Transverse colon (tissue), 4 donors: Measurements from ENCODE around the gene CCDC61. TPM values are rescaled to one million over a fixed set of nuclear protein-coding genes. Genes with fewer than 3 reads are reported as not detected.

Experiments
- DNase-seq: peaks from one replicate; pipeline ENCODE4 v3.0.0-alpha.2; 2019
- H3K27ac ChIP-seq, 4 donors: fragments of 200-600 bp; sonication (generic); 2 replicates each; pipeline ENCODE4 v1.5.1; 2016 to 2018; ENCODE audit warnings: inconsistent platforms in 4 of 4
- H3K27me3 ChIP-seq: fragments of 200-600 bp; sonication (generic); 2 replicates; pipeline ENCODE4 v1.5.1; 2017; ENCODE audit warnings: inconsistent platforms
- H3K36me3 ChIP-seq, 4 donors: fragments of 200-600 bp; sonication (generic); 2 replicates each; pipeline ENCODE4 v1.5.1; 2017 to 2019; ENCODE audit warnings: inconsistent platforms in 4 of 4
- H3K4me1 ChIP-seq, 4 donors: fragments of 200-600 bp; sonication (generic); 2 replicates each; pipeline ENCODE4 v1.5.1; 2017 to 2020; ENCODE audit warnings: inconsistent platforms in 4 of 4
- H3K4me3 ChIP-seq, 4 donors: fragments of 200-600 bp; sonication (generic); 1 replicate in 1 of 4; 2 replicates in 3 of 4; pipeline versions ENCODE4 v1.5.1 to v1.6.1; 2017 to 2019; ENCODE audit warnings: inconsistent platforms in 4 of 4
- H3K9me3 ChIP-seq, 2 donors: fragments of 200-600 bp; sonication (generic); 2 replicates each; pipeline ENCODE4 v1.5.1; 2017 to 2019; ENCODE audit warnings: inconsistent platforms in 2 of 2
- CTCF ChIP-seq, 5 experiments: fragments of 200-600 bp in 3 of 5; fragments of 450-650 bp in 2 of 5; sonication (generic) in 3 of 5; IDR thresholded peaks; 1 replicate in 2 of 5; 2 replicates in 3 of 5; pipeline ENCODE4 v1.5.1; 2016 to 2017; ENCODE audit warnings: antibody characterized with exemption in 5 of 5, inconsistent platforms in 3 of 5, mild to moderate bottlenecking in 2 of 5, moderate library complexity in 1 of 5
- EP300 ChIP-seq: sonication (generic); formaldehyde crosslinking; IDR thresholded peaks from one replicate; pipeline ENCODE4 v1.6.1; 2017; ENCODE audit warnings: antibody characterized with exemption, low read depth
- POLR2A ChIP-seq: fragments of 450-650 bp; IDR thresholded peaks from one replicate; pipeline ENCODE4 v1.6.1; 2016; ENCODE audit warnings: antibody characterized with exemption, mild to moderate bottlenecking, moderate library complexity
- POLR2AphosphoS5 ChIP-seq, 3 donors: sonication (generic); formaldehyde crosslinking; IDR thresholded peaks; one replicate each; pipeline ENCODE4 v1.6.1; 2016; ENCODE audit warnings: antibody characterized with exemption in 3 of 3
- WGBS, 2 donors: methylation state at CpG; one replicate each; pipeline ENCODE4 v1.1.5; 2018; ENCODE audit warnings: low coverage in 1 of 2; 5-methylcytosine and 5-hydroxymethylcytosine counted together
- in situ Hi-C, 4 donors: fragments of 200-750 bp; cut with MboI; loops; one replicate each; pipeline versions ENCODE4 v1.15.0 to v1.15.1; 2017; ENCODE audit warnings: low sequenced_read_pairs in 3 of 4, low pct_ligation_motif_present in 1 of 4, low pct_unique_long_range_greater_than_20kb in 1 of 4
- intact Hi-C: fragments of 100-400 bp; cut with DNase I; formaldehyde crosslinking; loops from one replicate; pipeline ENCODE4 v1.15.1; 2023; ENCODE audit warnings: low total_unique reads
- total RNA-seq, 4 donors: library from RNA; depleted of rRNA; stranded (reverse); fragments of >200 nt; gene quantifications; one replicate each; pipeline ENCODE4 v1.1.0, GENCODE V29; 2016

CCDC61 gene
- total RNA-seq, 4 donors from 2014 or later = 7.8 to 18.7 (median 10.6) TPM

GRCh38 chr19:46015687-46016425 lies 20.6 kb downstream of the CCDC61 start:
- Histone ChIP-seq H3K36me3 (no peaks in the 10 kb centered on the region), H3K4me1 (peaks cover 3 to 28% (median 22%) of the 10 kb centered on the region in 4 donors), H3K9me3 (no peaks in the 10 kb centered on the region), H3K27ac (peak overlapping the region in 1 of 4 donors; percentile 54), H3K27me3 (peaks cover 37% of the 10 kb centered on the region), H3K4me3 (peak overlapping the region; percentile 6 to 70 (median 51))
- 6 to 7% methylated on average over 8 to 63 of the region's 63 CpGs for WGBS, 2 donors
- in situ Hi-C loops = no loop called here
- no peak for TF ChIP-seq CTCF (IDR thresholded peaks at IDR 0.05)
- no peak for TF ChIP-seq POLR2AphosphoS5 (IDR thresholded peaks at IDR 0.05)
- TF ChIP-seq POLR2A = no peak
- no peak for TF ChIP-seq EP300
- no peak for DNase-seq
- intact Hi-C loops = no loop called here

- intact Hi-C loops = no loop called here
- H3K27ac ChIP-seq = peak overlapping the region in 3 of 4 donors; percentile 28 to 54 (median 33)
- peak; percentile 87 for DNase-seq
- TF ChIP-seq POLR2A (no peak), POLR2AphosphoS5 (IDR thresholded peaks at IDR 0.05) (no peak), CTCF (IDR thresholded peaks at IDR 0.05) (peak in 4 of 5 experiments; percentile 52 to 94 (median 88))
- in situ Hi-C loops = no loop called here
- peaks cover 37% of the 10 kb centered on the region for H3K27me3 ChIP-seq
- no peaks in the 10 kb centered on the region for H3K36me3 ChIP-seq
- peak overlapping the region; percentile 6 to 70 (median 51) for H3K4me3 ChIP-seq
- H3K4me1 ChIP-seq = peaks cover 3 to 28% (median 23%) of the 10 kb centered on the region in 4 donors
- no peaks in the 10 kb centered on the region for H3K9me3 ChIP-seq
- WGBS, 2 donors = 0% methylated on average over 46 of the region's 48 CpGs; no CpG with 5 or more reads in 1 of the 2 donors
These were observed 21.3 kb downstream of the CCDC61 start for GRCh38 chr19:46016426-46017094.

DNA sequence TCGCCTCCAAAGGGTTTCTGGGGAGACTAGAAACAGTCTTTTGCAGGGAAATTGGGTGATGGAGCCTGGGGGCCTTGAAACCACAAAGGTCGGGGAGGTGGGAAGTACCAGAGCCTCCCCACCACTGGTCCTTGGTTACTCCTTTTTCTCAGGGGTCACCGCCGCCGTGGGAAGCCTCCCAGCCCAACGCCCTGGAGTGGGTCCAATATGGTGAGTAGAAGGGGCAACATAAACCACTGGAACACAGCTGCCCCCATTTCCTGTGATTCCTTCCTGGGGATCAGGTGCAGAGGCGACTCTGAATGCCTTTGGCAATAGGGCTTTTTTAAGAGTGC lies 21.8 kb downstream of the CCDC61 start:
- no peak for DNase-seq
- Histone ChIP-seq H3K36me3 (no peaks in the 10 kb centered on the region), H3K27ac (no peak overlapping the region), H3K4me1 (peaks cover 3 to 28% (median 24%) of the 10 kb centered on the region in 4 donors), H3K4me3 (peak overlapping the region in 1 of 4 donors; percentile 70), H3K27me3 (peaks cover 42% of the 10 kb centered on the region), H3K9me3 (no peaks in the 10 kb centered on the region)
- in situ Hi-C loops = no loop called here
- 50% methylated on average over 7 of the region's 7 CpGs; no CpG with 5 or more reads in 1 of the 2 donors for WGBS, 2 donors
- no peak for TF ChIP-seq EP300
- peak in 3 of 5 experiments; percentile 26 to 63 (median 39) for TF ChIP-seq CTCF (IDR thresholded peaks at IDR 0.05)
- no peak for TF ChIP-seq POLR2A
- TF ChIP-seq POLR2AphosphoS5 (IDR thresholded peaks at IDR 0.05) = no peak
- intact Hi-C loops = no loop called here

DNA sequence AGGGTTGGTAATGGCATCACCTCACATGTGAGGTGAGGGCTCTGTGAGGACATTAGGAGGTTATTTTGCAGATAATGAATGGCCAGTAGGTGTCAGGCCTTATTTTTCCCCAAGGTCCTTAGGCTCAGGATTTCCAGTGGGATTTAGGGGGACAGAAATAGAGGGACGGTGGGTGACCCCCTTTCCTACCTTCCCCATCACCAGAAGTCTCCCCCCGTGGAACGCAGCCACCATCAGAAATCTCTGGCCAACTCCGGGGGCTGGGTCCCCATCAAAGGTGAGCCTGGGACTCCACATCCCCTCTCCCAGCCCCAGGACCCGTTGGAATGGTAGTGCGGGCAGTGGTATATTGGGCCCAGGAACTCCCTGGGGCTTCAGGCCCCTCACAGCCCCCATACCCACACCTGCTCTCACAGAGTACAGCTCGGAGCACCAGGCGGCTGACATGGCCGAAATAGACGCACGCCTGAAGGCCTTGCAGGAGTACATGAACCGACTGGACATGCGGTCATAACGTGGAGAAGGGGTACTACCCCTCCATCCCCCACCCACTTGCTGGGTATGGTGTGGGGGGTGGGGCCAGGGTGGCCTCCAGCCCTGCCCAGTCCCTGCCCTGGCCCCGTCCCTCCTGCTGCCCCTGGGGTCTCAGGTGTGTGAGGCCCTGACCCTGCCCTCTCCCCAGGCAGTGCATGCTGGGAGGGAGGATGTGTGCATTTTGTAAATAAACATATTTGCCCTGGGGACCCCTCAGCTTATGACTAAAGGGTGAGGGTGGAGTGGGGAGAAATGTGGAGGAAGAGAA lies 22.8 kb downstream of the CCDC61 start:
- 92 to 100% methylated on average over 1 to 13 of the region's 15 CpGs for WGBS, 2 donors
- no peak for TF ChIP-seq EP300
- TF ChIP-seq POLR2AphosphoS5 (IDR thresholded peaks at IDR 0.05) = no peak
- TF ChIP-seq POLR2A = no peak
- TF ChIP-seq CTCF (IDR thresholded peaks at IDR 0.05) = no peak
- Histone ChIP-seq H3K9me3 (no peaks in the 10 kb centered on the region), H3K36me3 (no peaks in the 10 kb centered on the region), H3K27ac (no peak overlapping the region), H3K27me3 (peaks cover 47% of the 10 kb centered on the region), H3K4me3 (no peak overlapping the region), H3K4me1 (peaks cover 3 to 28% (median 24%) of the 10 kb centered on the region in 4 donors)
- DNase-seq = no peak
- intact Hi-C loops = no loop called here
- in situ Hi-C loops = no loop called here
